A673 (cell line): ENCODE data around the gene ALPP. TPM values are rescaled to one million over a fixed set of nuclear protein-coding genes. Genes with fewer than 3 reads are reported as not detected.
"Not testable (repeated sequence)": the region's sequence is repeated elsewhere in the genome, so short reads cannot be mapped to it uniquely, and the experiment has no call there.

Experiments used
- BruUV-seq: library from RNA; stranded (reverse); fragments of 400-500 nt; replicated peaks from 2 replicates; lab custom pipeline; 2021; lab: Mats Ljungman, UMichigan
- CTCF ChIA-PET: fragments of 300-600 bp; sonication (Branson Sonifier 250); formaldehyde crosslinking; loops from one replicate; lab custom pipeline; 2022; ENCODE audit warnings: antibody characterized with exemption; lab: Charles Lee
- POLR2A ChIA-PET: fragments of 300-600 bp; sonication (Branson Sonifier 250); formaldehyde crosslinking; loops from one replicate; lab custom pipeline; 2022; ENCODE audit warnings: antibody characterized with exemption; ENCODE audit not compliant: low non-redundant PET; lab: Charles Lee
- DNase-seq: peaks from one replicate; pipeline ENCODE4 v3.0.0-alpha.2; 2015; ENCODE audit warnings: low spot score
- H3K27ac ChIP-seq: fragments of 200-600 bp; sonication (generic); 2 replicates; pipeline ENCODE4 v1.5.1; 2016; ENCODE audit warnings: mixed run types, low read depth, mild to moderate bottlenecking, mixed read lengths, antibody characterized with exemption, low read length; ENCODE audit not compliant: poor library complexity, severe bottlenecking
- H3K27me3 ChIP-seq: fragments of 200-600 bp; sonication (generic); replicated peaks from 2 replicates; pipeline ENCODE4 v1.6.1; 2017; ENCODE audit warnings: mixed run types, low read depth, mild to moderate bottlenecking, mixed read lengths, antibody characterized with exemption, low read length; ENCODE audit not compliant: insufficient read depth, poor library complexity
- H3K36me3 ChIP-seq: fragments of 200-600 bp; sonication (generic); 2 replicates; pipeline ENCODE4 v1.6.1; 2016; ENCODE audit warnings: mixed run types, mild to moderate bottlenecking, mixed read lengths, antibody characterized with exemption, low read length; ENCODE audit not compliant: insufficient read depth, poor library complexity, severe bottlenecking
- H3K4me1 ChIP-seq: fragments of 200-600 bp; sonication (generic); 2 replicates; pipeline ENCODE4 v1.6.1; 2017; ENCODE audit warnings: mixed run types, mild to moderate bottlenecking, mixed read lengths, antibody characterized with exemption, low read length; ENCODE audit not compliant: insufficient read depth, poor library complexity, severe bottlenecking
- H3K4me3 ChIP-seq: fragments of 200-600 bp; sonication (generic); 2 replicates; pipeline ENCODE4 v1.5.1; 2016; ENCODE audit warnings: low read depth, mixed run types, mild to moderate bottlenecking, mixed read lengths, low read length; ENCODE audit not compliant: poor library complexity, severe bottlenecking
- H3K9me3 ChIP-seq: fragments of 200-600 bp; sonication (generic); 2 replicates; pipeline ENCODE4 v1.6.1; 2016; ENCODE audit warnings: mixed run types, low read depth, mild to moderate bottlenecking, mixed read lengths, antibody characterized with exemption, low read length; ENCODE audit not compliant: poor library complexity, severe bottlenecking
- CTCF ChIP-seq: fragments of 300-800, 200-600 bp; sonication (generic); conservative IDR thresholded peaks from 2 replicates; pipeline ENCODE4 v1.5.1; 2017; ENCODE audit warnings: low read depth, mild to moderate bottlenecking, antibody characterized with exemption, low read length, moderate library complexity, mixed read lengths
- EZH2 ChIP-seq: fragments of 200-600 bp; sonication (generic); IDR thresholded peaks from 2 replicates; pipeline ENCODE4 v1.6.1; 2017; ENCODE audit warnings: borderline replicate concordance, low read depth, mild to moderate bottlenecking, mixed read lengths, antibody characterized with exemption, low read length; ENCODE audit not compliant: poor library complexity, severe bottlenecking
- intact Hi-C: fragments of 100-400 bp; cut with micrococcal nuclease; formaldehyde crosslinking; loops from one replicate; pipeline ENCODE4 v1.10.0; 2022; ENCODE audit not compliant: unreplicated experiment
- total RNA-seq: library from RNA; stranded (reverse); gene quantifications from 2 replicates; pipeline ENCODE4 v1.2.3, GENCODE V29; 2021

Gene ALPP
- total RNA-seq, 1 experiment from 2014 or later = not detected

DNA sequence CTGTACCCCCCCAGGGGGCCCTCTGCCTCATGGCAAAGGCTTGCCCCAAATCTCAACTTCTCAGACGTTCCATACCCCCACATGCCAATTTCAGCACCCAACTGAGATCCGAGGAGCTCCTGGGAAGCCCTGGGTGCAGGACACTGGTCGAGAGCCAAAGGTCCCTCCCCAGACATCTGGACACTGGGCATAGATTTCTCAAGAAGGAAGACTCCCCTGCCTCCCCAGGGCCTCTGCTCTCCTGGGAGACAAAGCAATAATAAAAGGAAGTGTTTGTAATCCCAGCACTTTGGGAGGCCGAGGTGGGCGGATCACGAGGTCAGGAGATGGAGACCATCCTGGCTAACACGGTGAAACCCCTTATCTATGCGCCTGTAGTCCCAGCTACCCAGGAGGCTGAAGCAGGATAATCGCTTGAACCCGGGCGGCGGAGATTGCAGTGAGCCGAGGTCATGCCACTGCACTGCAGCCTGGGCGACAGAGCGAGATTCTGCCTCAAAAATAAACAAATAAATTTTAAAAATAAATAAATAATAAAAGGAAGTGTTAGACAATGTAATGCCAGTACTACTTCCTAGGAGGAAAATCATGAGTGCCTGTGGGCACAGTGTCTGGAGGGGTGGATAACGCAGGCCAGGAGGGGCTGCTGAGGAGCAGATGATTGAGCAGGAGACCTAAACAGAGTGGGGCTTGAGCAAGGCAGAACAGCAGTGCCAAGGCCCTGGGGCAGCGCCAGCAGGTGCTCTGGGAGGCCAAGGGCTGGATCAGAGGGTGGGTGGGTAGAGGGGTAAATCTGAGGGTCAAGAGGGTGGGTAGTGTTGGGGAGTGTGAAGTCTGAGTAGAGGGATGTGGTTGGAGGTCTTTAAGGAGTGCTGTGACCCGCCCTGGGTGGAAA is 4.0 kb downstream of the ALPP start:
- intact Hi-C loops = no loop called here
- no TSS peak for BruUV-seq
- H3K36me3 ChIP-seq = no peaks in the 10 kb centered on the region
- POLR2A ChIA-PET = no interaction called here
- no peaks in the 10 kb centered on the region for H3K4me1 ChIP-seq
- no peaks in the 10 kb centered on the region for H3K9me3 ChIP-seq
- CTCF ChIA-PET = no interaction called here
- TF ChIP-seq EZH2 = no peak
- no peak for TF ChIP-seq CTCF
- no peak for DNase-seq
- no peak overlapping the region for H3K4me3 ChIP-seq
- peaks cover 62% of the 10 kb centered on the region for H3K27me3 ChIP-seq
- H3K27ac ChIP-seq = no peak overlapping the region

DNA sequence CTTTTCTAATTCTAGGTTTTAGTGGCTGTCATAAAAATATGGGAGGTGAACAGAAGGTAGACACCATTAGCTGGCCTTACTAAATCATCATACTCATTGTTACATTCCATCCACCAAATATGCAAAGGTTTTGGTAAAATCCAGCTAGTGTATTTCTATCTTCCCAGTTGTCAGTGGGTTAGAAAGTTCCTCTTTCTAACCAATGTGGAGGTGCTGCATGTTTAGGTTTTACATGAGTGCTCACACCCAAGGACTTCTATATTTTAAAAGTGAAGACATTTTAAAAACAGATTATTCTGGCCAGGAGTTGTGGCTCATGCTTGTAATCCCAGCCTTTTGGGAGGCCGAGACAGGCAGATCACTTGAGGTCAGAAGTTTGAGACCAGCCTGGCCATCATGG is 5.9 kb downstream of the ALPP start:
- no peak for TF ChIP-seq CTCF
- no peak for TF ChIP-seq EZH2
- H3K4me1 ChIP-seq = no peaks in the 10 kb centered on the region
- ChIA-PET CTCF (interaction anchor here (0.8 kb wide), 1 partner anchor 53 kb away, joined by 8 read pairs; no protein-coding TSS in a partner anchor), POLR2A (no interaction called here)
- no peak for DNase-seq
- no peak overlapping the region for H3K27ac ChIP-seq
- no TSS peak for BruUV-seq
- H3K27me3 ChIP-seq = peaks cover 81% of the 10 kb centered on the region
- H3K4me3 ChIP-seq = no peak overlapping the region
- no peaks in the 10 kb centered on the region for H3K36me3 ChIP-seq
- no peaks in the 10 kb centered on the region for H3K9me3 ChIP-seq
- intact Hi-C loops = no loop called here

DNA sequence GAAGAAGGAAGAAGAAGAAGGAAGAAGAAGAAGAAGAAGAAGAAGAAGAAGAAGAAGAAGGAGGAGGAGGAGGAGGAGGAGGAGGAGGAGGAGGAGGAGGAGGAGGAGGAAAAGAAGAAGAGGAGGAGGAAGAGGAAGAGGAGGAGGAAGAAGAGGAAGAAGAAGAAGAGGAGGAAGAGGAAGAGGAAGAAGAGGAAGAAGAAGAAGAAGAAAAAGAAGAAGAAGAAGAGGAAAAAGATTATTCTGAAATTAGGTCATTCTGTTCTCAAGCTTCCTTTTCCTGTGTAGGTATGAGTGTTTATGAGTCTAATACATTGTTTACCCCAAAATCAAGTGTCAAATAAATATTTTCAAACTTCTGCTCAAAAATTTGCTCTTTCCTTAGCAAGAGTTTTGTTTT is 6.5 kb downstream of the ALPP start:
- peaks cover 87% of the 10 kb centered on the region for H3K27me3 ChIP-seq
- CTCF ChIA-PET = interaction anchor here (0.8 kb wide), 1 partner anchor 52 kb away, joined by 8 read pairs; no protein-coding TSS in a partner anchor
- H3K27ac ChIP-seq, H3K36me3 ChIP-seq, POLR2A ChIA-PET, H3K4me1 ChIP-seq, DNase-seq, H3K9me3 ChIP-seq, H3K4me3 ChIP-seq, BruUV-seq, intact Hi-C loops: not testable (repeated sequence)
